HG03469 (cell line): Measurements from ENCODE around the gene GJA5.

Source experiments
- ATAC-seq: cut with Tn5 transposase; IDR thresholded peaks from one replicate; pipeline ENCODE4 v1.9.1; 2021; ENCODE audit warnings: mild to moderate bottlenecking, moderate library complexity, moderate number of reproducible peaks; ENCODE audit not compliant: unreplicated experiment

Gene GJA5

GRCh38 chr1:147768101-147768500, 7.7 kb upstream of the GJA5 start:
- no peak for ATAC-seq

GRCh38 chr1:147762233-147763024, 2.0 kb upstream of the GJA5 start:
- no peak for ATAC-seq

GRCh38 chr1:147758379-147759100, 1.9 kb downstream of the GJA5 start:
- no peak for ATAC-seq

GRCh38 chr1:147757015-147757990, 3.1 kb downstream of the GJA5 start:
- ATAC-seq: no peak

- ATAC-seq: no peak
These were observed 4.1 kb downstream of the GJA5 start for GRCh38 chr1:147756341-147756740.

GRCh38 chr1:147754661-147755060, 5.7 kb downstream of the GJA5 start:
- ATAC-seq: no peak

- no peak for ATAC-seq
These were observed 7.3 kb downstream of the GJA5 start for GRCh38 chr1:147753081-147753480.

GRCh38 chr1:147752511-147752910, 7.9 kb downstream of the GJA5 start:
- ATAC-seq: no peak

GRCh38 chr1:147751346-147751745, 9.1 kb downstream of the GJA5 start:
- ATAC-seq: no peak

- ATAC-seq: no peak
These were observed 9.7 kb downstream of the GJA5 start for GRCh38 chr1:147750618-147751217.

- ATAC-seq: no peak
These were observed 10.6 kb downstream of the GJA5 start for GRCh38 chr1:147749792-147750191.

- no peak for ATAC-seq
These were observed 11.6 kb downstream of the GJA5 start for GRCh38 chr1:147748676-147749350.

- ATAC-seq: no peak
These were observed 12.4 kb downstream of the GJA5 start for GRCh38 chr1:147747966-147748365.

- no peak for ATAC-seq
These were observed 15.1 kb downstream of the GJA5 start for GRCh38 chr1:147745271-147745670.

GRCh38 chr1:147741065-147741464, 19.3 kb downstream of the GJA5 start:
- ATAC-seq: no peak

GRCh38 chr1:147740391-147740790, 20.0 kb downstream of the GJA5 start:
- ATAC-seq: no peak

- ATAC-seq: no peak
These were observed 21.5 kb downstream of the GJA5 start for GRCh38 chr1:147738739-147739476.

GRCh38 chr1:147738129-147738528, 22.3 kb downstream of the GJA5 start:
- ATAC-seq: no peak

- no peak for ATAC-seq
These were observed 23.5 kb downstream of the GJA5 start for GRCh38 chr1:147736883-147737282.
